Measurements from ENCODE around the gene CIPC.

- TF ChIP-seq CTCF (conservative IDR thresholded peaks at IDR 0.05; ENCODE audit: low read length) (peak; percentile 62), EZH2phosphoT487 (IDR thresholded peaks at IDR 0.05; ENCODE audit: borderline replicate concordance, low read depth, low read length) (no peak)
Observed at GRCh38 chr14:77108753-77109152, 10.7 kb downstream of the CIPC start.
